AG04450 (cell line): ENCODE results near the gene DCST2. TPM values are rescaled to one million over a fixed set of nuclear protein-coding genes. Genes with fewer than 3 reads are reported as not detected.

Experiments
- CTCF ChIA-PET: fragments of 300-600, 350-600 bp; formaldehyde crosslinking; extraction: SDS; loops from one replicate; lab custom pipeline; 2022; ENCODE audit warnings: antibody characterized with exemption, inconsistent platforms; lab: Charles Lee
- POLR2A ChIA-PET: fragments of 350-600 bp; formaldehyde crosslinking; extraction: SDS; loops from one replicate; lab custom pipeline; 2021; ENCODE audit warnings: antibody characterized with exemption, inconsistent platforms; lab: Yijun Ruan, JAX
- DNase-seq: peaks from one replicate; pipeline ENCODE4 v3.0.0-alpha.2; 2011; ENCODE audit warnings: low read depth, low spot score
- H3K27ac ChIP-seq: one replicate; pipeline ENCODE4 v1.5.1; 2012; ENCODE audit warnings: low read depth, low read length, control low read depth
- H3K27me3 ChIP-seq: one replicate; pipeline ENCODE4 v1.6.0; 2012; ENCODE audit warnings: low read length; ENCODE audit not compliant: control insufficient read depth, insufficient read depth
- H3K4me3 ChIP-seq: 2 replicates; pipeline ENCODE4 v1.5.1; 2011; ENCODE audit warnings: mild to moderate bottlenecking, low read depth, low read length, control low read depth
- H3K9me3 ChIP-seq: 2 replicates; pipeline ENCODE4 v1.5.1; 2012; ENCODE audit warnings: low read length; ENCODE audit not compliant: control insufficient read depth, insufficient read depth
- polyA plus RNA-seq: library from polyadenylated mRNA; depleted of rRNA; stranded (reverse); fragments of >200 nt; gene quantifications from 2 replicates; pipeline ENCODE4 v1.2.3, GENCODE V29; 2011
- TF ChIP-seq, protein P1 (sequence below): IDR thresholded peaks from 2 replicates; pipeline ENCODE4 v1.5.1; 2011; ENCODE audit warnings: low read depth, low read length, control low read depth, inconsistent platforms

DCST2 gene
- polyA plus RNA-seq, 1 experiment, result 0.07 TPM

DNA sequence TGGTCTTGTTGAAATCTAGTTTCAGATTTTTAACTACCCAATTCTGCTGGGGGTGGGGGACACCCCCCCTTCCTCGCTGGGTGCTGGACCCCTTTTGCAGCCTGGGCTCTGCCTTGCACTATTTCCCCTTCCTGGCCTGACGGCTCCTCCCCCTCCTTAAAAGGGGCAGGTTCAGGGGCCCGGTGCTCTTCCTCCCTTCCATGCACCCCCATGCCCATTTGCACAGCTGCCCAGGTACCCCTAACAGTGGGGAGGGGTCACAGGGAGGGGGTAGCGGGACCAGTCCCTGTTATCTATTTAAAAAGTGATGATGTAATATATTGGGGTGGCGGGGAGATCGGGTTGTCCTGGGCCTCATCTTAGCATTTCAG lies 15.7 kb downstream of the DCST2 start:
- DNase-seq, result no peak
- TF ChIP-seq, protein P1, sequence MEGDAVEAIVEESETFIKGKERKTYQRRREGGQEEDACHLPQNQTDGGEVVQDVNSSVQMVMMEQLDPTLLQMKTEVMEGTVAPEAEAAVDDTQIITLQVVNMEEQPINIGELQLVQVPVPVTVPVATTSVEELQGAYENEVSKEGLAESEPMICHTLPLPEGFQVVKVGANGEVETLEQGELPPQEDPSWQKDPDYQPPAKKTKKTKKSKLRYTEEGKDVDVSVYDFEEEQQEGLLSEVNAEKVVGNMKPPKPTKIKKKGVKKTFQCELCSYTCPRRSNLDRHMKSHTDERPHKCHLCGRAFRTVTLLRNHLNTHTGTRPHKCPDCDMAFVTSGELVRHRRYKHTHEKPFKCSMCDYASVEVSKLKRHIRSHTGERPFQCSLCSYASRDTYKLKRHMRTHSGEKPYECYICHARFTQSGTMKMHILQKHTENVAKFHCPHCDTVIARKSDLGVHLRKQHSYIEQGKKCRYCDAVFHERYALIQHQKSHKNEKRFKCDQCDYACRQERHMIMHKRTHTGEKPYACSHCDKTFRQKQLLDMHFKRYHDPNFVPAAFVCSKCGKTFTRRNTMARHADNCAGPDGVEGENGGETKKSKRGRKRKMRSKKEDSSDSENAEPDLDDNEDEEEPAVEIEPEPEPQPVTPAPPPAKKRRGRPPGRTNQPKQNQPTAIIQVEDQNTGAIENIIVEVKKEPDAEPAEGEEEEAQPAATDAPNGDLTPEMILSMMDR, result no peak
- Histone ChIP-seq H3K9me3 (no peaks in the 10 kb centered on the region), H3K27me3 (no peaks in the 10 kb centered on the region), H3K4me3 (no peak overlapping the region; the same call in 1 of the 2 replicates), H3K27ac (no peak overlapping the region)
- ChIA-PET POLR2A (interaction anchor here (1.3 to 1.5 kb wide), 2 partner anchors 14 to 62 kb away, joined by 4 to 5 read pairs; partner anchors contain the start of gene PBXIP1), CTCF (interaction anchor here (0.5 to 3.6 kb wide), 33 partner anchors 8 to 537 kb away, joined by 3 to 38 read pairs (median 3); partner anchors contain the start of genes ADAM15, DCST1, DCST2 and EFNA3)

DNA sequence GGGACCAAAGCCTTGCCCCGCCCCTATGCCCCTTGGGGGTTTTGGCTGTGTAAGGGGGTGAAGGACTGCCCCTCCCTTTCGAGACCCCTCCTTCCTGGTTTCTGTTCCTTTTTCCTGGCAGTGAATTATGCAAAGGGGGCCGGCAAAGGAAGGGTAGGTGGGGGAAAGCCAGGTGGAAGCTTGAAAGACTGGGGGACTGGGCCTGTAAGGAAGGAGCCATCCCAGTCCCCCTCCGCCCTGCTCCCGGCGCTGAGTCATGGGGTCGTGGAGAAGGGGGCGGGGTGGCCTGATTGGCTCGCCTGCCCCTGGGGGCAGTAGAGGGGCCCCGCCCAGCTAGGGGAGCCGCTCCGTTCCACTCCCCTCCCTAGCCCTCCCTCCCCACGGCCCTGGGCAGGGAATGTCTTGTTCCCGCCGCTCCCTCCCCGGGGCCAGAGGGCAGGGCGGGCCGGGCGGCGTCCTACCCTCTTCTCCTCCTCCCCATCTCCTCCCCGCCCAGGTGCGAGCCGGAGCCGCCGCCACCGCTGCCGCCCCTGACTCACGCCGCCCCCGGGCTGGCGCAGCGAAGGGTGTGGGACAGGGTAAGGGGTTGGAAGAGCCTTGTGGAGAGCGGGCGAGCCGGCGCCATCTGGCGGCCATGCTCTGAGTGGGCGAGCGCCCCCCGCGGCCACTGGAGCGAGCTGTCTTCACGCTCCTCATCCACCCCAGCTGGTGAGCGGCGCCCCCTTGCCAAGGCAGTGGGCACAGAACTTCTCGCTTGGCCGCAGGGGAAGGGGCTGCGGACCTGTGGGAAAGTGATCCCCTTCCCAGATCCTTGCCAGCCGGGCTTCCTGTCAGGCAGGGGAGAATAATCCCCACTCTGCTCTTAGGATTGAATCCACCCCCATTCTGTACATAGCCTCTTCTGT lies 16.3 kb downstream of the DCST2 start:
- Histone ChIP-seq H3K4me3 (peak overlapping the region; percentile 45), H3K9me3 (no peaks in the 10 kb centered on the region), H3K27ac (peak overlapping the region; percentile 61), H3K27me3 (no peaks in the 10 kb centered on the region)
- CTCF ChIA-PET, result interaction anchor here (0.5 to 3.6 kb wide), 37 partner anchors 9 to 537 kb away, joined by 3 to 38 read pairs (median 4); partner anchors contain the start of genes ADAM15, DCST1, DCST2 and EFNA3
- peak; percentile 59 for DNase-seq
- TF ChIP-seq, protein P1, result peak; percentile 96
- POLR2A ChIA-PET, result interaction anchor here (0.6 to 1.5 kb wide), 6 partner anchors 10 to 459 kb away, joined by 3 to 10 read pairs (median 4); partner anchors contain the start of genes PBXIP1, SHC1 and UBE2Q1

DNA sequence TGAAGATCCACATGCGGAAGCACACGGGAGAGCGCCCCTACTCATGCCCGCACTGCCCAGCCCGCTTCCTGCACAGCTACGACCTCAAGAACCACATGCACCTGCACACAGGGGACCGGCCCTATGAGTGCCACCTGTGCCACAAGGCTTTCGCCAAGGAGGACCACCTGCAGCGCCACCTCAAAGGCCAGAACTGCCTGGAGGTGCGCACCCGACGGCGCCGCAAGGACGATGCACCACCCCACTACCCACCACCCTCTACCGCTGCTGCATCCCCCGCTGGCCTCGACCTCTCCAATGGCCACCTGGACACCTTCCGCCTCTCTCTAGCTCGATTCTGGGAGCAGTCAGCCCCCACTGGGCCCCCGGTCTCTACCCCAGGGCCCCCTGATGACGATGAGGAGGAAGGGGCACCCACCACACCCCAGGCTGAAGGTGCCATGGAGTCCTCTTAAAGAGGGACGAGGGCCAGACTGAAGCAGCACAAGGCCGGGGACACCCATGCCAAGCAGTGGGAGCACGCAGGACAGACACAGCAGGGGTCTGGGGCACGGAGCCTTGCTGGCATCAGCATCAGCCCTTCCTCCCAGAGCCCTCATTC lies 17.2 kb downstream of the DCST2 start:
- ChIA-PET POLR2A (interaction anchor here (0.6 to 1.5 kb wide), 4 partner anchors 9 to 458 kb away, joined by 3 to 5 read pairs (median 4); partner anchors contain the start of genes PBXIP1, SHC1 and UBE2Q1), CTCF (interaction anchor here (0.7 to 3.6 kb wide), 12 partner anchors 9 to 69 kb away, joined by 3 to 38 read pairs (median 10); partner anchors contain the start of genes PBXIP1, PYGO2 and SHC1)
- Histone ChIP-seq H3K27me3 (no peaks in the 10 kb centered on the region), H3K4me3 (no peak overlapping the region), H3K9me3 (no peaks in the 10 kb centered on the region), H3K27ac (no peak overlapping the region)
- DNase-seq, result no peak
- TF ChIP-seq, protein P1, result no peak

DNA sequence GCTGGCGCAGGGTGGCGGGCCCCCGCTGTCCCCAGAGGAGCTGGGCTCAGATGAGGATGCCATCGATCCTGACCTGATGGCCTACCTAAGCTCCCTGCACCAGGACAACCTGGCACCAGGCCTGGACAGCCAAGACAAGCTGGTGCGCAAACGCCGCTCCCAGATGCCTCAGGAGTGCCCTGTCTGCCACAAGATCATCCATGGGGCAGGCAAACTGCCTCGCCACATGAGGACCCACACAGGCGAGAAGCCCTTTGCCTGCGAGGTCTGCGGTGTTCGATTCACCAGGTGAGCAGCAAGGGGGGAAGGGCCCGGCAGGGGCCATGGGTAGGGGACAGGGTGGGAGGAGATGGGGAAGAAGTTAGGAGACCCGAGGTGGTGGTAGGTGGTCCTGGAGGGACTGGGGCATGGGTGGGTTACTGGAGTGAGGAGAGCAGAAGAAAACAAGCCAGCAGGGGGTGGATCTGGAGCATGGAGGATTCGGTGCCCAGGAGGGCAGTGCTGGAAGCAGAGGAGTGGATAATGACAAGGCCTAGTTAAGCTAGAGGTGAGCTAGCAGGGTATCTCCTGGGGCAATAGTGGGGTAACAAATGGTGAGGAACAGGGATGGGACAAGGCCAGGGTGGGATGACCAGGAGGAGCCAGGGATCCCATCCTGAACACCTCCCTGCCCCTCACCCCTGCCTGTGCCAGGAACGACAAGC lies 17.9 kb downstream of the DCST2 start:
- TF ChIP-seq, protein P1, result no peak
- POLR2A ChIA-PET, result no interaction called here
- Histone ChIP-seq H3K9me3 (no peaks in the 10 kb centered on the region), H3K27me3 (no peaks in the 10 kb centered on the region), H3K27ac (no peak overlapping the region), H3K4me3 (no peak overlapping the region)
- CTCF ChIA-PET, result interaction anchor here (1.0 to 3.6 kb wide), 8 partner anchors 8 to 60 kb away, joined by 4 to 38 read pairs (median 16); partner anchors contain the start of genes PBXIP1 and PYGO2
- DNase-seq, result no peak
